DLD1 (cell line): ENCODE results near the gene POC1B.

Source experiments
- in situ Hi-C: cut with HindIII; loops from 2 replicates; pipeline ENCODE4 v1.10.0; 2017; ENCODE audit warnings: low sequenced_read_pairs

Gene POC1B

GRCh38 chr12:89525824-89526770 is at the start of gene POC1B:
Gene POC1B (minus strand): TSS chr12:89526047. CDS start chr12:89525895, 152 bp downstream.
- in situ Hi-C loops: no loop called here

- in situ Hi-C loops: no loop called here
These were observed 49.5 kb upstream of the POC1B start for GRCh38 chr12:89575374-89575773.

GRCh38 chr12:89574736-89575208 is 48.9 kb upstream of the POC1B start:
- in situ Hi-C loops: no loop called here

GRCh38 chr12:89573051-89573810 is 47.4 kb upstream of the POC1B start:
- in situ Hi-C loops: no loop called here

GRCh38 chr12:89571491-89572195 is 45.8 kb upstream of the POC1B start:
- in situ Hi-C loops: no loop called here

GRCh38 chr12:89568484-89568883 is 42.6 kb upstream of the POC1B start:
- in situ Hi-C loops: no loop called here

- in situ Hi-C loops: no loop called here
These were observed 41.9 kb upstream of the POC1B start for GRCh38 chr12:89567691-89568239.

GRCh38 chr12:89566615-89567014 is 40.8 kb upstream of the POC1B start:
- in situ Hi-C loops: no loop called here

GRCh38 chr12:89565002-89565401 is 39.2 kb upstream of the POC1B start:
- in situ Hi-C loops: no loop called here

- in situ Hi-C loops: no loop called here
These were observed 33.9 kb upstream of the POC1B start for GRCh38 chr12:89559753-89560152.

- in situ Hi-C loops: no loop called here
These were observed 31.1 kb upstream of the POC1B start for GRCh38 chr12:89556976-89557375.

- in situ Hi-C loops: no loop called here
These were observed 26.5 kb upstream of the POC1B start for GRCh38 chr12:89552376-89552775.

- in situ Hi-C loops: no loop called here
These were observed 25.9 kb upstream of the POC1B start for GRCh38 chr12:89551747-89552146.

- in situ Hi-C loops: no loop called here
These were observed 21.3 kb upstream of the POC1B start for GRCh38 chr12:89547101-89547500.

- in situ Hi-C loops: no loop called here
These were observed 20.3 kb upstream of the POC1B start for GRCh38 chr12:89546151-89546550.

- in situ Hi-C loops: no loop called here
These were observed 18.9 kb upstream of the POC1B start for GRCh38 chr12:89544681-89545184.

- in situ Hi-C loops: no loop called here
These were observed 18.2 kb upstream of the POC1B start for GRCh38 chr12:89544022-89544421.

- in situ Hi-C loops: no loop called here
These were observed 17.2 kb upstream of the POC1B start for GRCh38 chr12:89542912-89543592.

- in situ Hi-C loops: no loop called here
These were observed 16.4 kb upstream of the POC1B start for GRCh38 chr12:89542236-89542635.

- in situ Hi-C loops: no loop called here
These were observed 14.7 kb upstream of the POC1B start for GRCh38 chr12:89540586-89540985.
